Panc1 (cell line): Measurements from ENCODE around the gene ADCY3. TPM values are rescaled to one million over a fixed set of nuclear protein-coding genes. Genes with fewer than 3 reads are reported as not detected.

Source experiments
- ATAC-seq: fragments of 200-7000 bp; cut with Tn5 transposase; 2 replicates; pipeline ENCODE4 v1.9.1; 2020; ENCODE audit warnings: mild to moderate bottlenecking, moderate library complexity
- BruUV-seq: library from RNA; stranded (reverse); fragments of 400-500 nt; replicated peaks from 2 replicates; lab custom pipeline; 2021; lab: Mats Ljungman, UMichigan
- CTCF ChIA-PET: fragments of 300-600 bp; sonication (Branson Sonifier 250); formaldehyde crosslinking; loops from one replicate; lab custom pipeline; 2022; ENCODE audit warnings: antibody characterized with exemption; lab: Charles Lee
- POLR2A ChIA-PET: fragments of 300-600 bp; sonication (Branson Sonifier 250); formaldehyde crosslinking; loops from one replicate; lab custom pipeline; 2022; ENCODE audit warnings: antibody characterized with exemption; lab: Charles Lee
- DNase-seq: peaks from one replicate; pipeline ENCODE4 v3.0.0-alpha.2; 2010; ENCODE audit warnings: low read depth, low spot score
- H3K27ac ChIP-seq: 2 replicates; pipeline ENCODE4 v1.5.1; 2011; ENCODE audit warnings: mild to moderate bottlenecking, low read length, inconsistent platforms
- H3K27me3 ChIP-seq: fragments of 200-500 bp; sonication (Bioruptor generic); 2 replicates; pipeline ENCODE4 v1.6.0; 2014; ENCODE audit warnings: low read length, inconsistent platforms; ENCODE audit not compliant: control insufficient read depth, insufficient read depth
- H3K36me3 ChIP-seq: fragments of 200-500 bp; sonication (Bioruptor generic); 2 replicates; pipeline ENCODE4 v1.5.1; 2014; ENCODE audit warnings: inconsistent platforms, mild to moderate bottlenecking, low read length, moderate library complexity; ENCODE audit not compliant: control insufficient read depth, insufficient read depth
- H3K4me1 ChIP-seq: 2 replicates; pipeline ENCODE4 v1.5.1; 2011; ENCODE audit warnings: inconsistent platforms, mild to moderate bottlenecking, low read length, moderate library complexity; ENCODE audit not compliant: control insufficient read depth, insufficient read depth
- H3K4me3 ChIP-seq, 2 experiments: 2 replicates each; pipeline ENCODE4 v1.5.1; 2011 to 2012; ENCODE audit warnings: low read depth in 2 of 2, low read length in 2 of 2, mild to moderate bottlenecking in 2 of 2, inconsistent platforms in 1 of 2, moderate library complexity in 1 of 2
- H3K9me3 ChIP-seq: fragments of 200-500 bp; sonication (Bioruptor generic); 2 replicates; pipeline ENCODE4 v1.5.1; 2014; ENCODE audit warnings: low read depth, mild to moderate bottlenecking, inconsistent platforms, low read length, moderate library complexity; ENCODE audit not compliant: control insufficient read depth, insufficient read depth
- POLR2AphosphoS5 ChIP-seq: IDR thresholded peaks from 2 replicates; pipeline ENCODE4 v1.6.1; 2012; ENCODE audit warnings: mild to moderate bottlenecking, low read depth, low read length, moderate library complexity
- SIN3A ChIP-seq: IDR thresholded peaks from 2 replicates; pipeline ENCODE4 v1.6.1; 2012; ENCODE audit warnings: low read depth, mild to moderate bottlenecking, low read length, moderate library complexity, borderline replicate concordance; ENCODE audit not compliant: insufficient read depth
- TCF7L2 ChIP-seq: IDR thresholded peaks from 2 replicates; pipeline ENCODE4 v1.6.1; 2011; ENCODE audit warnings: mild to moderate bottlenecking, low read depth, low read length, inconsistent platforms
- in situ Hi-C: cut with HindIII; loops from 2 replicates; pipeline ENCODE4 v1.10.0; 2016; ENCODE audit warnings: low sequenced_read_pairs, low pct_unique_long_range_greater_than_20kb
- intact Hi-C: fragments of 100-400 bp; cut with micrococcal nuclease; formaldehyde crosslinking; loops from one replicate; pipeline ENCODE4 v1.10.0; 2022; ENCODE audit not compliant: unreplicated experiment
- total RNA-seq: library from RNA; stranded (reverse); gene quantifications from one replicate; pipeline ENCODE4 v1.2.1, GENCODE V29; 2021; ENCODE audit not compliant: unreplicated experiment
- TF ChIP-seq, protein P1 (sequence below), 2 experiments: IDR thresholded peaks; 2 replicates each; pipeline ENCODE4 v1.6.1; 2011 to 2012; ENCODE audit warnings: low read depth in 2 of 2, control low read depth in 1 of 2, low read length in 1 of 2, mild to moderate bottlenecking in 1 of 2, moderate library complexity in 1 of 2; ENCODE audit not compliant: insufficient read depth in 1 of 2
- TF ChIP-seq, protein P2 (sequence below): fragments of 450-650 bp; IDR thresholded peaks from 2 replicates; pipeline ENCODE4 v1.5.1; 2017; ENCODE audit warnings: mild to moderate bottlenecking

ADCY3 gene
- total RNA-seq, 1 experiment from 2014 or later: 34.1 TPM

DNA sequence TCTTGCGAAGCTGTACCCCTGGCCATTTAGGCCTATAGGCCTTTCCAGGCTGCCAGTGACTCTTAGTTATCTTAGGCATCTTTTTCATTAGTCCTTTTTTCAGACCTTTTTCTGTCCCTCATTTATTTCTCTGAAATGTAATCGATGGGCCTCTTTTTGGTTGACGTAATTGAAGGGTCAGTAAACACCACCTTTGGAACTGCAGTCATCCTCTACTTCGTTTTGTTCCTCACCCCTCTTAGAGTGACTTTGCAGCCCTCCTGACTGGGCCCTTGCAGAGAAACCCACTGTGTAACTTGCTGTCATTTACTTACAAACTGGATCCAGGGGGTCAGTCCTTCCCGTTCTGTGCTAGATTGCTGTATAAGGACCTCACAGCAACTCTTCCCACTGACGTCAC is 103.6 kb downstream of the ADCY3 start:
- POLR2A ChIA-PET: no interaction called here
- CTCF ChIA-PET: no interaction called here

DNA sequence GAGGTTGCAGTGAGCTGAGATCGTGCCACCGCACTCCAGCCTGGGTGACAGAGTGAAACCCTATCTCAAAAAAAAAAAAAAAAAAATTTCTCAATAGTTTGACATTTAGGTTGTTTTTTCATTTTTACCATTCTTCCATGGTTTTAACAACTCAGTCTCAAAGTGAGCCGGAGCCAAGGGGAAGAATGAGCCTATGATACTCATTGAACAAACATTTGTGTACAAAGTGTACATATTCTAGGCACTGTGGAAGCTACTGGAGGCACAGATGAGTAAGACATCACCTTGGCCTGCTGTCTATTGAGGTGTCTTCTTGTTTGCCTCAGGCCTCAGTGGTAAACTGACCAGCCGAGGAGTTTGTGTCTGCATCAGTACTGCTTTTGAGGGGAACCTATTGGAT is 104.9 kb downstream of the ADCY3 start:
- BruUV-seq: no TSS peak
- H3K27ac ChIP-seq: no peak overlapping the region
- ATAC-seq (no peak), DNase-seq (no peak)
- no peak overlapping the region for H3K4me3 ChIP-seq
- H3K27me3 ChIP-seq: no peaks in the 10 kb centered on the region
- H3K9me3 ChIP-seq: no peaks in the 10 kb centered on the region
- CTCF ChIA-PET: no interaction called here
- peaks cover 19% of the 10 kb centered on the region for H3K36me3 ChIP-seq
- H3K4me1 ChIP-seq: no peaks in the 10 kb centered on the region
- TF ChIP-seq, protein P1, sequence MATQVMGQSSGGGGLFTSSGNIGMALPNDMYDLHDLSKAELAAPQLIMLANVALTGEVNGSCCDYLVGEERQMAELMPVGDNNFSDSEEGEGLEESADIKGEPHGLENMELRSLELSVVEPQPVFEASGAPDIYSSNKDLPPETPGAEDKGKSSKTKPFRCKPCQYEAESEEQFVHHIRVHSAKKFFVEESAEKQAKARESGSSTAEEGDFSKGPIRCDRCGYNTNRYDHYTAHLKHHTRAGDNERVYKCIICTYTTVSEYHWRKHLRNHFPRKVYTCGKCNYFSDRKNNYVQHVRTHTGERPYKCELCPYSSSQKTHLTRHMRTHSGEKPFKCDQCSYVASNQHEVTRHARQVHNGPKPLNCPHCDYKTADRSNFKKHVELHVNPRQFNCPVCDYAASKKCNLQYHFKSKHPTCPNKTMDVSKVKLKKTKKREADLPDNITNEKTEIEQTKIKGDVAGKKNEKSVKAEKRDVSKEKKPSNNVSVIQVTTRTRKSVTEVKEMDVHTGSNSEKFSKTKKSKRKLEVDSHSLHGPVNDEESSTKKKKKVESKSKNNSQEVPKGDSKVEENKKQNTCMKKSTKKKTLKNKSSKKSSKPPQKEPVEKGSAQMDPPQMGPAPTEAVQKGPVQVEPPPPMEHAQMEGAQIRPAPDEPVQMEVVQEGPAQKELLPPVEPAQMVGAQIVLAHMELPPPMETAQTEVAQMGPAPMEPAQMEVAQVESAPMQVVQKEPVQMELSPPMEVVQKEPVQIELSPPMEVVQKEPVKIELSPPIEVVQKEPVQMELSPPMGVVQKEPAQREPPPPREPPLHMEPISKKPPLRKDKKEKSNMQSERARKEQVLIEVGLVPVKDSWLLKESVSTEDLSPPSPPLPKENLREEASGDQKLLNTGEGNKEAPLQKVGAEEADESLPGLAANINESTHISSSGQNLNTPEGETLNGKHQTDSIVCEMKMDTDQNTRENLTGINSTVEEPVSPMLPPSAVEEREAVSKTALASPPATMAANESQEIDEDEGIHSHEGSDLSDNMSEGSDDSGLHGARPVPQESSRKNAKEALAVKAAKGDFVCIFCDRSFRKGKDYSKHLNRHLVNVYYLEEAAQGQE (IDR thresholded peaks at IDR 0.05; ENCODE audit: insufficient read depth in 1 of 2, low read depth in 2 of 2, low read length in 1 of 2): no peak
- TF ChIP-seq TCF7L2 (no peak), POLR2AphosphoS5 (no peak), SIN3A (no peak)
- TF ChIP-seq, protein P2, sequence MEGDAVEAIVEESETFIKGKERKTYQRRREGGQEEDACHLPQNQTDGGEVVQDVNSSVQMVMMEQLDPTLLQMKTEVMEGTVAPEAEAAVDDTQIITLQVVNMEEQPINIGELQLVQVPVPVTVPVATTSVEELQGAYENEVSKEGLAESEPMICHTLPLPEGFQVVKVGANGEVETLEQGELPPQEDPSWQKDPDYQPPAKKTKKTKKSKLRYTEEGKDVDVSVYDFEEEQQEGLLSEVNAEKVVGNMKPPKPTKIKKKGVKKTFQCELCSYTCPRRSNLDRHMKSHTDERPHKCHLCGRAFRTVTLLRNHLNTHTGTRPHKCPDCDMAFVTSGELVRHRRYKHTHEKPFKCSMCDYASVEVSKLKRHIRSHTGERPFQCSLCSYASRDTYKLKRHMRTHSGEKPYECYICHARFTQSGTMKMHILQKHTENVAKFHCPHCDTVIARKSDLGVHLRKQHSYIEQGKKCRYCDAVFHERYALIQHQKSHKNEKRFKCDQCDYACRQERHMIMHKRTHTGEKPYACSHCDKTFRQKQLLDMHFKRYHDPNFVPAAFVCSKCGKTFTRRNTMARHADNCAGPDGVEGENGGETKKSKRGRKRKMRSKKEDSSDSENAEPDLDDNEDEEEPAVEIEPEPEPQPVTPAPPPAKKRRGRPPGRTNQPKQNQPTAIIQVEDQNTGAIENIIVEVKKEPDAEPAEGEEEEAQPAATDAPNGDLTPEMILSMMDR: no peak
- in situ Hi-C loops (no loop called here), intact Hi-C loops (no loop called here)
- POLR2A ChIA-PET: no interaction called here

More for the DNA sequence above, 103.6 kb downstream of the ADCY3 start:
- H3K4me3 ChIP-seq: no peak overlapping the region
- TF ChIP-seq, protein P1 (IDR thresholded peaks at IDR 0.05; ENCODE audit: insufficient read depth in 1 of 2, low read depth in 2 of 2, low read length in 1 of 2): no peak
- TF ChIP-seq POLR2AphosphoS5 (no peak), SIN3A (no peak), TCF7L2 (no peak)
- TF ChIP-seq, protein P2: no peak
- DNase-seq: no peak
- H3K36me3 ChIP-seq: peaks cover 21% of the 10 kb centered on the region
- no peak overlapping the region for H3K27ac ChIP-seq
- no peaks in the 10 kb centered on the region for H3K27me3 ChIP-seq
- no TSS peak for BruUV-seq
- ATAC-seq: no peak
- no peaks in the 10 kb centered on the region for H3K9me3 ChIP-seq
- intact Hi-C loops (no loop called here), in situ Hi-C loops (no loop called here)
- H3K4me1 ChIP-seq: no peaks in the 10 kb centered on the region
